ENCODE data around the gene JADE2.

DNA sequence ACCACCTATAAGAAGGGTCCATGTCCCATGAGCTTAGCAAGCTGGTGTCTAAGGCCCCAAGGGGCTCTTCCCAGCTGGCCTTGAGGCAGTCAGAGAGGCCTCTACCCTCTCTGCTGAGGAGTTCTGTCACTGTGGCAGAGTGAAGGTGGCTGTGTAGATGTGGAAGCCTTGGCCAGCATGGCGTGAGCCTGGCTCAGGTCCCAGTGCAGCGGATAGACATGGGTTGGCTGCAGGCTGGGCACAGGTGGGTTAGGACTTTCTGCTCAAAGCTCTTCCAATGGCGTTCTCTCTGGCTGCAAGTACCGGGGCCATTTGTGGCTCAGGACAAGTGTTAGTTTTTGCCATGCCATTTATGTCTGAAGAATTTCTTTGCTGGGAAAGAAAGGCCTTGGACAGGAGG, 47.3 kb downstream of the JADE2 start:
- no peak for TF ChIP-seq MYNN (tag by site-specific recombination; IDR thresholded peaks at IDR 0.05; ENCODE audit: borderline replicate concordance)
- TF ChIP-seq RBAK (tag by site-specific recombination; IDR thresholded peaks at IDR 0.05) = no peak
- TF ChIP-seq, protein P1, sequence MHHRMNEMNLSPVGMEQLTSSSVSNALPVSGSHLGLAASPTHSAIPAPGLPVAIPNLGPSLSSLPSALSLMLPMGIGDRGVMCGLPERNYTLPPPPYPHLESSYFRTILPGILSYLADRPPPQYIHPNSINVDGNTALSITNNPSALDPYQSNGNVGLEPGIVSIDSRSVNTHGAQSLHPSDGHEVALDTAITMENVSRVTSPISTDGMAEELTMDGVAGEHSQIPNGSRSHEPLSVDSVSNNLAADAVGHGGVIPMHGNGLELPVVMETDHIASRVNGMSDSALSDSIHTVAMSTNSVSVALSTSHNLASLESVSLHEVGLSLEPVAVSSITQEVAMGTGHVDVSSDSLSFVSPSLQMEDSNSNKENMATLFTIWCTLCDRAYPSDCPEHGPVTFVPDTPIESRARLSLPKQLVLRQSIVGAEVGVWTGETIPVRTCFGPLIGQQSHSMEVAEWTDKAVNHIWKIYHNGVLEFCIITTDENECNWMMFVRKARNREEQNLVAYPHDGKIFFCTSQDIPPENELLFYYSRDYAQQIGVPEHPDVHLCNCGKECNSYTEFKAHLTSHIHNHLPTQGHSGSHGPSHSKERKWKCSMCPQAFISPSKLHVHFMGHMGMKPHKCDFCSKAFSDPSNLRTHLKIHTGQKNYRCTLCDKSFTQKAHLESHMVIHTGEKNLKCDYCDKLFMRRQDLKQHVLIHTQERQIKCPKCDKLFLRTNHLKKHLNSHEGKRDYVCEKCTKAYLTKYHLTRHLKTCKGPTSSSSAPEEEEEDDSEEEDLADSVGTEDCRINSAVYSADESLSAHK (tag by site-specific recombination; IDR thresholded peaks at IDR 0.05) = no peak
- no peak for TF ChIP-seq YY1 (tag by site-specific recombination; IDR thresholded peaks at IDR 0.05)
- TF ChIP-seq, protein P2, sequence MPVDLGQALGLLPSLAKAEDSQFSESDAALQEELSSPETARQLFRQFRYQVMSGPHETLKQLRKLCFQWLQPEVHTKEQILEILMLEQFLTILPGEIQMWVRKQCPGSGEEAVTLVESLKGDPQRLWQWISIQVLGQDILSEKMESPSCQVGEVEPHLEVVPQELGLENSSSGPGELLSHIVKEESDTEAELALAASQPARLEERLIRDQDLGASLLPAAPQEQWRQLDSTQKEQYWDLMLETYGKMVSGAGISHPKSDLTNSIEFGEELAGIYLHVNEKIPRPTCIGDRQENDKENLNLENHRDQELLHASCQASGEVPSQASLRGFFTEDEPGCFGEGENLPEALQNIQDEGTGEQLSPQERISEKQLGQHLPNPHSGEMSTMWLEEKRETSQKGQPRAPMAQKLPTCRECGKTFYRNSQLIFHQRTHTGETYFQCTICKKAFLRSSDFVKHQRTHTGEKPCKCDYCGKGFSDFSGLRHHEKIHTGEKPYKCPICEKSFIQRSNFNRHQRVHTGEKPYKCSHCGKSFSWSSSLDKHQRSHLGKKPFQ (tag by site-specific recombination; IDR thresholded peaks at IDR 0.05) = no peak
